Stimulated activated CD4-positive, alpha-beta T cell treated with anti-CD3 and anti-CD28 coated beads, Interleukin-12 subunit alpha, Interleukin-12 subunit beta, amount 100 ng/mL, for 48 hours (primary cell): ENCODE results near the gene ZNF225.
"Not testable (repeated sequence)": the region's sequence is repeated elsewhere in the genome, so short reads cannot be mapped to it uniquely, and the experiment has no call there.

Experiments
- DNase-seq, 3 donors: peaks; one replicate each; pipeline ENCODE4 v3.0.0-alpha.2; 2020; ENCODE audit warnings: low read depth in 2 of 3, low spot score in 1 of 3

ZNF225 gene

GRCh38 chr19:44113138-44113783 is at the start of gene ZNF225:
TSS of gene ZNF225 (plus strand) at chr19:44113399. CDS start at chr19:44115828, 2,429 bp downstream.
- peak; percentile 79 to 84 (median 80) for DNase-seq

GRCh38 chr19:44066305-44066704 is 46.9 kb upstream of the ZNF225 start:
- no peak for DNase-seq

- DNase-seq, result no peak
Measured at GRCh38 chr19:44069415-44069814, 43.8 kb upstream of the ZNF225 start.

GRCh38 chr19:44071824-44072542 is 41.2 kb upstream of the ZNF225 start, which contains the start of gene ZNF284:
TSS of gene ZNF284 (plus strand) at chr19:44072159. CDS start at chr19:44076390, 4,231 bp downstream.
- peak; percentile 70 to 77 (median 72) for DNase-seq

- DNase-seq, result no peak
Measured at GRCh38 chr19:44072543-44073401, 40.4 kb upstream of the ZNF225 start.

- DNase-seq, result no peak
Measured at GRCh38 chr19:44076325-44076724, 36.9 kb upstream of the ZNF225 start.

- DNase-seq, result no peak
Measured at GRCh38 chr19:44092108-44092507, 21.1 kb upstream of the ZNF225 start.

- DNase-seq, result peak; percentile 65 to 79 (median 73)
Measured at GRCh38 chr19:44093931-44094765, 19.1 kb upstream of the ZNF225 start, which contains the start of gene ZNF224. TSS of gene ZNF224 (plus strand) at chr19:44094361. CDS start at chr19:44097874, 3,513 bp downstream.

- no peak for DNase-seq
Measured at GRCh38 chr19:44107751-44108150, 5.4 kb upstream of the ZNF225 start.

GRCh38 chr19:44109458-44109857 is 3.7 kb upstream of the ZNF225 start:
- no peak for DNase-seq

GRCh38 chr19:44111910-44112463 is 1.2 kb upstream of the ZNF225 start:
- no peak for DNase-seq

GRCh38 chr19:44112802-44113137 is 429 bp upstream of the ZNF225 start:
- no peak for DNase-seq

GRCh38 chr19:44113784-44114390 is 688 bp downstream of the ZNF225 start:
- no peak for DNase-seq

GRCh38 chr19:44121162-44121561 is 8.0 kb downstream of the ZNF225 start:
- not testable (repeated sequence) for DNase-seq

- DNase-seq, result no peak
Measured at GRCh38 chr19:44131955-44132354, 18.8 kb downstream of the ZNF225 start.

- peak; percentile 41 to 67 (median 66) for DNase-seq
Measured at GRCh38 chr19:44141191-44142058, 28.2 kb downstream of the ZNF225 start, which contains the start of gene ZNF234. TSS of gene ZNF234 (plus strand) at chr19:44141554. CDS start at chr19:44144633, 3,079 bp downstream.

- peak in 2 of 3 donors; percentile 1 to 2 for DNase-seq
Measured at GRCh38 chr19:44142059-44142433, 28.8 kb downstream of the ZNF225 start.

GRCh38 chr19:44149776-44150175 is 36.6 kb downstream of the ZNF225 start:
- no peak for DNase-seq

GRCh38 chr19:44151491-44151890 is 38.3 kb downstream of the ZNF225 start:
- no peak for DNase-seq
